Left renal cortex interstitium (tissue), 4 donors: Measurements from ENCODE around the gene GTF3A. TPM values are rescaled to one million over a fixed set of nuclear protein-coding genes. Genes with fewer than 3 reads are reported as not detected.
"Not testable (repeated sequence)": the region's sequence is repeated elsewhere in the genome, so short reads cannot be mapped to it uniquely, and the experiment has no call there.

Experiments used
- DNase-seq, 4 donors: peaks; one replicate each; pipeline ENCODE4 v3.0.0-alpha.2; 2013; ENCODE audit warnings: low read depth in 4 of 4, low spot score in 2 of 4, missing footprints in 1 of 4
- polyA plus RNA-seq, 4 donors: library from polyadenylated mRNA; unstranded; fragments of 120-200 nt; gene quantifications; one replicate each; pipeline ENCODE4 v1.2.1, GENCODE V29; 2013; ENCODE audit not compliant: insufficient read length in 4 of 4

Gene GTF3A
- polyA plus RNA-seq: 10 to 100 TPM; 80.7 to 85.3 (median 83.4) TPM

GRCh38 chr13:27424246-27425157 lies at the start of gene GTF3A:
Gene GTF3A (plus strand): TSS chr13:27424619.
- peak; percentile 69 to 82 (median 78) for DNase-seq

DNA sequence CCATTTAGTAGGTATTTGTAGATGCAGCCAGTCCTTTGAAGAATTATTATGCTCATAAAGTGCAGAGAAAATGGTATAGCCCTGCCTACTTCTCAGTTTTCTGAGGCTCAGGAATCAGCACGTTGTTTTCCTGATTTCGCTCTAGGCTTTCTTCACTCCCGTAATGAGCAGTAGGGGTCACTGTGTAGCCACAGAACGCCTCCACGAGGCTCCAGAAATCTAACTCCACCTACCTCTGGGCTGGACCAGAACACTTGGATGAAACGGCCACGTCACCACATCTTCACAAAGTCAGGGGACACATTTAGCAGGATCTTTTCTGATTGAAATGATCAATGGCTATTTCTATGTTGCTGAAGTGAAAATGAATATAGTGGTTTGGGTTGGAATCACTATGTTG lies 49.8 kb upstream of the GTF3A start:
- DNase-seq: peak in 1 of 4 donors; percentile 69

DNA sequence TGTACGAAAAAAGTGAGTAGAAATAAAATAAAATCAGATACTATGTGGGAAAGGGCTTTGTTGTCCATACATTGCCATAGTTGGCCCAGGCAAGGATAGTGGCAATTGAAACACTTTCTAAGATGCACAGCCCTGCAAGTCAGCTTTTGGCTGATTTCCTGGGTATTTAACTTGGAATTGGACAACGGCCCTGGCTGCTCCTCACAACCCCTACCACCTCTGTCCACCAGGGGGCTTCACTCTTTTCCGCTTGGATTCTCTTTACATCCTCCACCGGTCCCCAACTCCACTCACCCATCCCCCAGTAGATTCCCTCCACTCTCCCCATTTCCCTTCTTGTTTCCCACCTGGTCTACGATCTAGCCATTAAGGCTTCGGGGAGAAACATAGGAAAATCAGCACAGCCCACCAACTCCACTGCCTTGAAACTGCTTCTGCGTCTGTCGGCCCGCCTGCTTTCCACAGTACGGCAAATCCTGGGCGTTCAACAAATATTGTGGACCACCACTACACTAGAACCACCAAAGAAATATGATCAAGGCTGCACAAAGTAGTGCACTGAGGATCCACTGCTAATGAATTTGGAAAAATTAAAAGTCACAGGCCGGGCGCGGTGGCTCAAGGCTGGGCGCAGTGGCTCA lies 48.6 kb upstream of the GTF3A start:
- DNase-seq: no peak

DNA sequence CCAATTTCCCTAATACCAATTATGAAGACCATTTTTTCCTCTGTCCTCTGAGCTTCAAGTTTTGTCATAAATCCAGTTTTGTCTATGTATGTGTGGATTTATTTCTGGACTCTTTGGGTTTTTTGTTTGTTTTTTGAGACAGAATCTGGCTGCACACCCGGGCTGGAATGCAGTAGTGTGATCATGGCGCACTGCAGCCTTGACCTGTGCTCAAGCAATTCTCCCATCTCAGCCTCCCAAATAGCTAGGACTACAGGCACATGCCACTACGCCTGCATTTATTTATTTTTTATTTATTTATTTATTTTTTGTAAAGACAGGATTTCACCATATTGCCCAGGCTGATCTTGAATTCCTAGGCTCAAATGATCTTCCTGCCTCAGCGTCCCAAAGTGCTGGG lies 45.3 kb upstream of the GTF3A start:
- no peak for DNase-seq

- no peak for DNase-seq
These were observed 44.5 kb upstream of the GTF3A start for GRCh38 chr13:27379694-27380641.

DNA sequence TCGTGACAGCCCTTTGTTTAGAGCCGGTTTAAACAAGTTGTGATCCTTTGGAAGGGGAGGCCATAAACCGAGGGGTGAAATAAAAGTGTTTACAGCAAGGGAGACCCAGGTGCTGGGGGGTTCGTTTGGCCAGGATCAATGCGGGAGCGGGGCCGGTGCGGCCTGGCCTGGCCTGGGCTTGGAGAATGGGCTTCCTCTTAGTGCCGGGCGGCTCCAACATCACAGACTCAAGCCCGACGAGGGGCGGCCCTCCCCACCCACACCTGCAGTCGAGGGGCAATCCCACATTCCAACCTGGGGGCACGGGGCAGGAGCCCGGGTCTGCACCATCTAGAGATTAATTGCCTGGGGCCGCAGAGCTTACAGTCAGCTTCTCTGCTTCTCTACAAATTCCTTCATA lies 42.8 kb upstream of the GTF3A start:
- no peak for DNase-seq

- DNase-seq: no peak
These were observed 41.1 kb upstream of the GTF3A start for GRCh38 chr13:27383104-27383921.

DNA sequence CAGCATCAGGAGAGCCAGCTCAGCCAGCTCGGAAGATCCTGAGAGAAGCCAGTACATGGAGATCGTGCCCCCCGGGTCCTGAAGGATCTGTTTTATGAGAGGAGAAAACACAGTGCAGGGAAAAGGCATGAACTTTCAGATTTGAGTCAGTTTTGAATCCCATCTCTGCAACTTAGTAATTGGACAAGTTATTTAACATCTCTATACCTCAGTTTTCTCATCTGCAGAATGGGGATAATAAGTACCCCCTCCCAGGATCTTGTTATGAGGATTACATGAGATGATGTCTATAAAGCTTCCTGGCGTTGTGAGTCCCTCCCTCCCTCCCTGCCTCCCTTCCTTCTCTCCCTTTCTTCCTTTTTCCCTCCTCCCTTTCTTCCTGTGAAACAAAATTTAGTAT lies 40.1 kb upstream of the GTF3A start:
- no peak for DNase-seq

DNA sequence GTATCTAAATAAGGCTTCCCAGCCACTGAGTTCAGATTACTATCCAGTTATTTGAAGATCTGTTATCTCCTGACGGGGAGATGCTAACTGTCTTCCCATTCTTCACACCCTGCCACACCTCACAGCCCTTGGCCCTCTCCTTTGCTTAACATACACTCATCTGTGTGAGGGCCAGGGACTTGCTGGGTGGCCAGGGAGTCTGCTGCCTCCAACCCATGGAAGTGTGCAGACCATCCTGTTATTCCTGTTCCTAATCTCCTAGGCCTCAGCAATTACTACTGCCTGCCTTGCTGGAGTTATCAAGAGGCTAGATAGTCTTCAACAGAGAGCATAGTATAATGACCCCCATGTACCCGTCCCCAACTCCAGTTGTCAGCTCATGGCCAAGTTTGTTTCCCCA lies 36.2 kb upstream of the GTF3A start:
- DNase-seq: no peak

GRCh38 chr13:27389891-27390290 lies 34.5 kb upstream of the GTF3A start:
- DNase-seq: no peak

DNA sequence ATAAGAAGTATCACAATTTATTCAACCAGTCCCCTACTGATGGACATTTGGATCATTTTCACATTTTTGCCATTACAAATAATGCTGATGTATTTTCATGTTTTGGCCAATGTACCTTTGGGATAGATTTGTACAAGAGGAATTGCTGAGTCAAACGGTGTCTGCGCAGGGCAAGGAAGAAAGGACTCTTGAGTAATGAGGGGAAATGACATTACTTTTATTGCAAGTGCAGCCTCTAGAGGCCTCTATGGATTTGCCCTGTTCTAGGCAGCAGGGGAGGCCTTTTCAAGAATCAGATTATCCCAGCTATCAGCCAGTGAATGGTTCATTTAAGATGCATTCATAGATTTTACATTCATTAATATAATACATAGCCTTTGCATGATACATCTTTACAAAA lies 32.9 kb upstream of the GTF3A start:
- no peak for DNase-seq

DNA sequence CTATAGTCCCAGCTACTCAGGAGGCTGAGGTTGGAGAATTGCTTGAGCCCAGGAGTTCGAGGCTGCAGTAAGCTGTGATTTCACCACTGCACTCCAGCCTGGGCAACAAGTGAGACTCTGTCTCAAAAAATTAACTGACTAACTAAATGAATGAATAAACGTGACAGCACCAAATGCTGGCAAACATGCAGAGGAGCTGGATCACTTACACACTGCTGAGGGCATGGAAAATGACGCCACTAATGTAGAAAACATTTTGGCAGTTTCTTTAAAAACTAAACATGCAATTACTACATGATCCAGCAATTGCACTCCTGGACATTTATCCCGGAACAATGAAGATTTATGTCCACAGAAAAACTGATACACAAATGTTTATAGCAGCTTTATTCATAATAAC lies 31.3 kb upstream of the GTF3A start:
- no peak for DNase-seq

DNA sequence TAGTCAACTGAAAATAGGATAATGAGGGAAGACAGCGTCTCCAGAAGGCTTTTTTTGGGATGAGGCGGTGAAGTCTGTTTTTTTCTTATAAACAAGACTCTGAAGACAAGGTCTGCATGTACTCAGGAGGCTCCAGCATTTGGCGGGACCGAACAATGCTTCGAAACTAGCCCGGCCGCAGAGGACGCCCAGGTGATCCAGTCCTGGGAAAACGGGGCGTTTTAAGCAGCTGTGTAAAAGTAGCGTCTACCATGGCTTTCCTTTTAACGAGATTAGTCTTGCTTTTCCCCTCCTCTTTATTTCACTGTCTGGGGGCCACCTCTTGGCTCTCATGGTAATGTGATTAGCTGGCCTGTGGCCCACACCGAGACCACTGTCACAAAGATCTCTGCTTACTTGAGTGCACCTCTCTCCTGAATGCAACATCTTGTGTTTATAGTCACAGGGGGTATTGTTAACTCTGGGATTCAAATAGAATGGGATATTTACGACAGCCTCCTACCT lies 29.4 kb upstream of the GTF3A start:
- DNase-seq: no peak

DNA sequence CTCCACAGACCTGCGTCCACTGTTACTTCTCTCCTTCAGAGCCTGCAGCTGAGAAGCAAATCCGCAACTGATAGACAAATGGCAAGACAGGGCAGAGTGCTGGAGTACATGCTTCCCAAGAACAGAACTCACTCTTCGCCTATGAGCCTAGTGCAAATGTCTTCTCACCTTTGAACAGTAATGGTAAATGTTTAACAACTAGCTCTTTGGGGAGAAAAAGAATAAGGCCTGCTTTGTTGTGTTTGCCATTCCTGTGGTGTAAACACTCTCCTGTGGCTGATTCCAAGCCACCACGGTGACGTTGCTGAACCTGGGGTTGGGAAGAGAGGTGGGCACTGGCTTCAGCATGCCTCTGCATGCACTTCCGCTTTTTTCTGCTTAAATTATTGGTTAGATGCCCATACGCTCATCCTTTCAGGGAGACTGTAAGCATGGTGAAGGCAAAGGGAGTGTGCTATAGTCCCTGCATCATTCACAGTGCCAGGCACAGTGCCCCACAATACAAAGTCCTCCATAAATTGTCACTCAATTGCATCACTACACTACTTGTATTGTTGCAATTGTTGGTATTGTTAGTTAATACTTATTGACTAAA lies 28.1 kb upstream of the GTF3A start:
- no peak for DNase-seq

GRCh38 chr13:27398360-27398759 lies 26.1 kb upstream of the GTF3A start:
- DNase-seq: no peak

DNA sequence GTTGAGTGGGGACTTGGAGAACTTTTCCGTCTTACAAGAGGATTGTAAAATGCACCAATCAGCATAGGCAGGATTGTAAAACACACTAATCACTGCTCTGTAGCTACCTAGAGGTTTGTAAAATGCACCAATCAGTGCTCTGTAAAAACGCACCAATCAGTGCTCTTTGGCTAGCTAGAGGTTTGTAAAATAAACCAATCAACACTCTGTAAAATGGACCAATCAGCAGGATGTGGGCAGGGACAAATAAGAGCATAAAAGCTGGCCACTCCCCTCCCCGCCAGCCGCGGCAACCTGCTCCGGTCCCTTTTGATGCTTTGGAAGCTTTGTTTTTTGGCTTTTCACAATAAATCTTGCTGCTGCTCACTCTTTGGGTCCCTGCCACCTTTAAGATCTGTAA lies 24.0 kb upstream of the GTF3A start:
- not testable (repeated sequence) for DNase-seq

DNA sequence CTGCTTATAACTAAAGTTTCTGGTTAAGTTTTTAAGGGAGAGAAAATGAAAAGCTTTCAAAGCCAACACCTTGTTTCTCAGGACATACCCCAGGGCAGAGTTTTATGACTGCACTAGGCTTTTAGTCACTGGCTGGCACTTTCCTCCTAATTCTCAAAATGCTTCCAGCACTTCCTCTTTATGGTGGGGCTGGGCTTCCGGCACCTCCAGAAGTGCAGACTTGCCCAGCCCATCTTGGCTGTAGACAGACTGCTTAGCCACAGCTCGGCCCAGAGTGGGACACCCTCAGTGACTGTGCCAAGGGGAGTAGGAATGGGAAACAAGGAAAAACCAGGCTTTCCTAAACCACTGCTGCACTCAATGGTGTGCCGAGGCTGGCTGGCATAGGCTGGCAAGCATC lies 23.2 kb upstream of the GTF3A start:
- DNase-seq: no peak

GRCh38 chr13:27403203-27403678 lies 21.2 kb upstream of the GTF3A start:
- no peak for DNase-seq

GRCh38 chr13:27403727-27404385 lies 20.6 kb upstream of the GTF3A start:
- no peak for DNase-seq
